H1 (cell line): Measurements from ENCODE around the gene HINT2. TPM values are rescaled to one million over a fixed set of nuclear protein-coding genes. Genes with fewer than 3 reads are reported as not detected.

Experiments
- CTCF ChIA-PET: fragments of 300-600 bp; sonication (Branson Sonifier 250); formaldehyde crosslinking; loops from one replicate; lab custom pipeline; 2021; ENCODE audit not compliant: partially characterized antibody; lab: Charles Lee
- POLR2A ChIA-PET: fragments of 300-600 bp; sonication (Branson Sonifier 250); formaldehyde crosslinking; loops from one replicate; lab custom pipeline; 2021; ENCODE audit warnings: inconsistent platforms; ENCODE audit not compliant: partially characterized antibody; lab: Charles Lee
- DNase-seq, 2 experiments: peaks; one replicate each; pipeline versions ENCODE4 v3.0.0 to v3.0.0-alpha.2; 2010 to 2022; ENCODE audit warnings: low spot score in 2 of 2, low read depth in 1 of 2, mixed read lengths in 1 of 2
- FAIRE-seq: peaks from 2 replicates; lab custom pipeline; 2011; peaks lifted over from hg19 to GRCh38; lab: Jason Lieb, UNC
- H2AFZ ChIP-seq: 2 replicates; pipeline ENCODE4 v1.8.1; 2012; ENCODE audit warnings: low read length, inconsistent platforms
- H2AK5ac ChIP-seq: 2 replicates; pipeline ENCODE4 v1.6.1; 2013; ENCODE audit warnings: low read depth, low read length
- H2BK120ac ChIP-seq: replicated peaks from 2 replicates; pipeline ENCODE3; 2013; ENCODE audit warnings: low read depth, low read length, inconsistent platforms
- H2BK12ac ChIP-seq: 2 replicates; pipeline ENCODE4 v1.6.1; 2013; ENCODE audit warnings: low read depth, low read length
- H2BK15ac ChIP-seq: 2 replicates; pipeline ENCODE4 v1.6.1; 2013; ENCODE audit warnings: low read length
- H2BK20ac ChIP-seq: 2 replicates; pipeline ENCODE4 v1.6.1; 2013; ENCODE audit warnings: low read length
- H2BK5ac ChIP-seq: 2 replicates; pipeline ENCODE4 v1.6.1; 2013; ENCODE audit warnings: low read depth, low read length
- H3K14ac ChIP-seq: 2 replicates; pipeline ENCODE4 v1.6.1; 2013; ENCODE audit warnings: inconsistent platforms; ENCODE audit not compliant: insufficient read length
- H3K18ac ChIP-seq: 2 replicates; pipeline ENCODE4 v1.6.1; 2013; ENCODE audit warnings: low read length; ENCODE audit errors: extremely low read depth
- H3K23ac ChIP-seq: 2 replicates; pipeline ENCODE4 v1.6.1; 2013; ENCODE audit warnings: inconsistent platforms; ENCODE audit not compliant: insufficient read length
- H3K23me2 ChIP-seq: 2 replicates; pipeline ENCODE4 v1.6.1; 2013; ENCODE audit warnings: low read depth, low read length
- H3K27ac ChIP-seq: 2 replicates; pipeline ENCODE4 v1.6.1; 2011; ENCODE audit warnings: low read depth, low read length, inconsistent platforms
- H3K27me3 ChIP-seq, 4 experiments: replicated peaks in 1 of 4; 1 replicate in 1 of 4; 2 replicates in 3 of 4; pipeline versions ENCODE4 v1.6.1 to v1.8.1; 2011 to 2013; ENCODE audit warnings: low read length in 3 of 4, mild to moderate bottlenecking in 3 of 4, inconsistent platforms in 2 of 4, mixed read lengths in 2 of 4, moderate library complexity in 1 of 4; ENCODE audit not compliant: control insufficient read depth in 3 of 4, insufficient read depth in 3 of 4; ENCODE audit errors: extremely low read depth in 1 of 4
- H3K36me3 ChIP-seq, 4 experiments: 2 replicates each; pipeline versions ENCODE4 v1.6.1 to v1.8.1; 2011 to 2013; ENCODE audit warnings: mild to moderate bottlenecking in 4 of 4, low read length in 3 of 4, moderate library complexity in 2 of 4, control low read depth in 1 of 4, inconsistent platforms in 1 of 4; ENCODE audit not compliant: insufficient read depth in 4 of 4, control insufficient read depth in 2 of 4
- H3K4ac ChIP-seq: replicated peaks from 2 replicates; pipeline ENCODE3; 2013; ENCODE audit warnings: low read length, low read depth, mixed read lengths, inconsistent platforms; ENCODE audit not compliant: insufficient read length
- H3K4me1 ChIP-seq, 4 experiments: replicated peaks in 1 of 4; 1 replicate in 1 of 4; 2 replicates in 3 of 4; pipeline versions ENCODE4 v1.6.1 to v1.8.1; 2011 to 2013; ENCODE audit warnings: low read length in 3 of 4, inconsistent platforms in 2 of 4, mixed read lengths in 1 of 4; ENCODE audit not compliant: insufficient read depth in 4 of 4, control insufficient read depth in 3 of 4
- H3K4me2 ChIP-seq, 2 experiments: 2 replicates each; pipeline versions ENCODE4 v1.6.1 to v1.8.1; 2011 to 2013; ENCODE audit warnings: low read depth in 2 of 2, low read length in 2 of 2, control low read depth in 1 of 2, inconsistent platforms in 1 of 2, mild to moderate bottlenecking in 1 of 2; ENCODE audit not compliant: insufficient read depth in 1 of 2
- H3K4me3 ChIP-seq, 4 experiments: fragments of 200-600, 300-600 bp in 1 of 4; sonication (generic), shearing (Covaris generic), sonication (Bioruptor Twin) in 1 of 4; 2 replicates each; pipeline versions ENCODE4 v1.5.1 to v1.8.1; 2011 to 2016; ENCODE audit warnings: low read length in 4 of 4, low read depth in 3 of 4, control low read depth in 2 of 4, inconsistent platforms in 2 of 4, mild to moderate bottlenecking in 2 of 4, mixed read lengths in 1 of 4, moderate library complexity in 1 of 4; ENCODE audit not compliant: insufficient read depth in 2 of 4; ENCODE audit errors: extremely low read depth in 1 of 4
- H3K56ac ChIP-seq: replicated peaks from 2 replicates; pipeline ENCODE3; 2013; ENCODE audit warnings: low read depth, mild to moderate bottlenecking, mixed read lengths, low read length, inconsistent platforms; ENCODE audit not compliant: insufficient read length
- H3K79me1 ChIP-seq: 2 replicates; pipeline ENCODE4 v1.6.1; 2013; ENCODE audit warnings: low read depth, low read length, control low read depth
- H3K79me2 ChIP-seq, 2 experiments: 2 replicates each; pipeline versions ENCODE4 v1.6.1 to v1.8.1; 2012 to 2013; ENCODE audit warnings: low read length in 2 of 2, mild to moderate bottlenecking in 2 of 2, inconsistent platforms in 1 of 2; ENCODE audit not compliant: insufficient read depth in 2 of 2, control insufficient read depth in 1 of 2
- H3K9ac ChIP-seq, 4 experiments: replicated peaks in 1 of 4; 1 replicate in 1 of 4; 2 replicates in 3 of 4; pipeline versions ENCODE4 v1.6.1 to v1.8.1; 2011 to 2013; ENCODE audit warnings: low read depth in 3 of 4, low read length in 3 of 4, control low read depth in 2 of 4, mild to moderate bottlenecking in 2 of 4, moderate library complexity in 2 of 4, inconsistent platforms in 1 of 4; ENCODE audit errors: extremely low read depth in 1 of 4
- H3K9me3 ChIP-seq, 2 experiments: 2 replicates each; pipeline versions ENCODE4 v1.6.1 to v1.8.1; 2012 to 2013; ENCODE audit warnings: mild to moderate bottlenecking in 2 of 2, moderate library complexity in 2 of 2, control low read depth in 1 of 2, inconsistent platforms in 1 of 2, low read depth in 1 of 2, low read length in 1 of 2, mixed read lengths in 1 of 2; ENCODE audit not compliant: insufficient read depth in 2 of 2
- H4K20me1 ChIP-seq, 2 experiments: replicated peaks in 1 of 2; 2 replicates each; pipeline versions ENCODE3 to v1.8.1; 2011 to 2013; ENCODE audit warnings: inconsistent platforms in 2 of 2, low read length in 2 of 2, mild to moderate bottlenecking in 1 of 2; ENCODE audit not compliant: insufficient read depth in 2 of 2, control insufficient read depth in 1 of 2
- H4K5ac ChIP-seq: 2 replicates; pipeline ENCODE4 v1.6.1; 2013; ENCODE audit warnings: low read length, low read depth, mixed read lengths, inconsistent platforms; ENCODE audit not compliant: insufficient read length
- H4K8ac ChIP-seq: 2 replicates; pipeline ENCODE4 v1.8.0; 2013; ENCODE audit warnings: mild to moderate bottlenecking, moderate library complexity, low read length, inconsistent platforms; ENCODE audit not compliant: insufficient read depth; ENCODE audit errors: extremely low read depth
- H4K91ac ChIP-seq: replicated peaks from 2 replicates; pipeline ENCODE3; 2013; ENCODE audit warnings: low read length, mixed read lengths, inconsistent platforms; ENCODE audit not compliant: insufficient read length
- ATF3 ChIP-seq: IDR thresholded peaks from 2 replicates; pipeline ENCODE4 v1.6.1; 2011; ENCODE audit warnings: low read depth, mild to moderate bottlenecking, low read length; ENCODE audit not compliant: insufficient read depth
- CHD1 ChIP-seq: IDR thresholded peaks from 2 replicates; pipeline ENCODE4 v1.6.1; 2012; ENCODE audit warnings: low read depth, low read length, improper control_type of control experiment
- EGR1 ChIP-seq: IDR thresholded peaks from 2 replicates; pipeline ENCODE4 v1.6.1; 2011; ENCODE audit warnings: low read depth, low read length, borderline replicate concordance
- HDAC2 ChIP-seq, 2 experiments: fragments of 300-600 bp in 1 of 2; sonication (generic) in 1 of 2; IDR thresholded peaks; 2 replicates each; pipeline ENCODE4 v1.6.1; 2011 to 2012; ENCODE audit warnings: low read depth in 2 of 2, low read length in 2 of 2, mild to moderate bottlenecking in 2 of 2, moderate library complexity in 2 of 2, borderline replicate concordance in 1 of 2, inconsistent platforms in 1 of 2
- KDM4A ChIP-seq: IDR thresholded peaks from one replicate; pipeline ENCODE4 v1.7.1; 2012; ENCODE audit warnings: low read depth, mild to moderate bottlenecking, moderate library complexity, low read length, inconsistent platforms; ENCODE audit not compliant: severe bottlenecking
- KDM5A ChIP-seq: fragments of 200-600 bp; IDR thresholded peaks from 2 replicates; pipeline ENCODE4 v1.7.1; 2012; ENCODE audit warnings: mild to moderate bottlenecking, low read length, inconsistent platforms, mixed read lengths
- POU5F1 ChIP-seq: IDR thresholded peaks from 2 replicates; pipeline ENCODE4 v1.6.1; 2011; ENCODE audit warnings: low read depth, mild to moderate bottlenecking, low read length, moderate library complexity
- RBBP5 ChIP-seq: IDR thresholded peaks from 2 replicates; pipeline ENCODE4 v1.7.1; 2012; ENCODE audit warnings: low read depth, mild to moderate bottlenecking, inconsistent platforms, low read length, moderate library complexity, borderline replicate concordance
- RFX5 ChIP-seq: IDR thresholded peaks from 2 replicates; pipeline ENCODE4 v1.6.1; 2011; ENCODE audit warnings: low read depth, low read length, improper control_type of control experiment, borderline replicate concordance
- SAP30 ChIP-seq: fragments of 300-600 bp; sonication (generic); IDR thresholded peaks from 2 replicates; pipeline ENCODE4 v1.7.1; 2012; ENCODE audit warnings: low read length, moderate library complexity, mild to moderate bottlenecking, inconsistent platforms; ENCODE audit not compliant: insufficient read depth, insufficient replicate concordance
- SIRT6 ChIP-seq: IDR thresholded peaks from one replicate; pipeline ENCODE4 v1.7.1; 2012; ENCODE audit warnings: low read length, inconsistent platforms
- TEAD4 ChIP-seq: IDR thresholded peaks from 2 replicates; pipeline ENCODE4 v1.6.1; 2012; ENCODE audit warnings: low read depth, low read length, inconsistent platforms, mixed read lengths
- WGBS, 2 experiments: shearing (Covaris generic) in 1 of 2; methylation state at CpG; one replicate each; pipeline versions ENCODE4 v1.1.6 to v1.1.7; 2013 to 2015; ENCODE audit warnings: low lambda C conversion rate in 2 of 2, mixed read lengths in 2 of 2, inconsistent platforms in 1 of 2, low coverage in 1 of 2, missing lambda C conversion rate in 1 of 2; ENCODE audit not compliant: insufficient replicate concordance in 2 of 2, insufficient coverage in 1 of 2, insufficient read length in 1 of 2; ENCODE audit errors: extremely low coverage in 1 of 2, missing lambda C conversion rate in 1 of 2; 5-methylcytosine and 5-hydroxymethylcytosine counted together
- polyA plus RNA-seq, 7 experiments: library from polyadenylated mRNA; depleted of rRNA in 3 of 7; stranded (reverse) in 5 of 7; unstranded in 2 of 7; fragments of >200 nt in 5 of 7; fragments of 200-250 nt in 2 of 7; gene quantifications; 1 replicate in 5 of 7; 2 replicates in 1 of 7; 4 replicates in 1 of 7; pipeline versions ENCODE4 v1.2.1 to v1.2.3, GENCODE V29; 2011 to 2013; ENCODE audit warnings: missing spikeins in 2 of 7, mixed read lengths in 2 of 7
- total RNA-seq: library from RNA; stranded (reverse); fragmentation: NEBNext Ultra II Directional; extraction: Animal tissue kit (Norgen Biotek cat#: 25700); gene quantifications from 2 replicates; pipeline ENCODE4 v1.2.1, GENCODE V29; 2021

The HINT2 gene
- total and polyA plus RNA-seq, 2 of the 8 experiments (the other 6 are each of a cell fraction or from before 2014, with no cell fraction given) = 32.1 to 51.2 TPM

GRCh38 chr9:35828716-35829083 lies 13.9 kb upstream of the HINT2 start, which contains the start of gene FAM221B:
TSS of gene FAM221B (minus strand) at chr9:35828732. CDS start at chr9:35826161, 2,571 bp downstream.
- Histone ChIP-seq H4K8ac (no peak within 1 kb of the TSS), H3K36me3 (no peaks in the 10 kb centered on the region), H3K4ac (no peak within 1 kb of the TSS), H3K23me2 (peaks cover 10% of the 10 kb centered on the region), H2BK5ac (peak within 1 kb of the TSS; percentile 76; the same call in 1 of the 2 replicates), H3K79me2 (no peaks in the 10 kb centered on the region), H4K91ac (peak within 1 kb of the TSS; percentile 75), H3K4me1 (peaks cover 2 to 16% (median 6%) of the 10 kb centered on the region in 4 experiments), H2BK120ac (no peak within 1 kb of the TSS), H3K9me3 (no peaks in the 10 kb centered on the region), H3K4me2 (peak within 1 kb of the TSS; percentile 86 to 90), H4K5ac (peak within 1 kb of the TSS; percentile 23), H3K23ac (no peak within 1 kb of the TSS), H3K27me3 (no peaks in the 10 kb centered on the region), H3K14ac (no peak within 1 kb of the TSS), H4K20me1 (no peaks in the 10 kb centered on the region), H2BK20ac (0 out of 2 replicates have a peak within 1 kb of the TSS, but pooled peaks have one; percentile 72), H2BK12ac (0 out of 2 replicates have a peak within 1 kb of the TSS, but pooled peaks have one; percentile 35), H3K9ac (peak within 1 kb of the TSS in 3 of 4 experiments; percentile 40 to 52 (median 51); a peak in 5 of 7 replicates), H2BK15ac (no peak within 1 kb of the TSS), H3K4me3 (peak within 1 kb of the TSS; percentile 51 to 83 (median 68)), H3K79me1 (no peaks in the 10 kb centered on the region), H2AFZ (peak within 1 kb of the TSS; percentile 97), H3K18ac (peak within 1 kb of the TSS; percentile 81), H3K56ac (peak within 1 kb of the TSS; percentile 43), H2AK5ac (no peak within 1 kb of the TSS), H3K27ac (no peak within 1 kb of the TSS; the same call in 1 of the 2 replicates)
- no peak for FAIRE-seq
- WGBS, 2 experiments = 4% methylated on average over 21 of the region's 21 CpGs; no CpG with 5 or more reads in 1 of the 2 experiments
- CTCF ChIA-PET = interaction anchor here (0.7 to 10.6 kb wide), 7 partner anchors 12 to 77 kb away, joined by 3 to 172 read pairs (median 62); partner anchors contain the start of genes HINT2 and SPAG8
- POLR2A ChIA-PET = interaction anchor here (0.6 to 2.7 kb wide), 6 partner anchors 15 to 53 kb away, joined by 3 to 13 read pairs (median 4); partner anchors contain the start of genes HINT2, NPR2 and SPAG8
- peak in 1 of 2 experiments; percentile 87 for DNase-seq
- no peak for TF ChIP-seq EGR1
- 0 out of 4 replicates have a peak, but pooled peaks of 1 of the 2 experiments have one; percentile 42 for TF ChIP-seq HDAC2 (IDR thresholded peaks at IDR 0.05; ENCODE audit: borderline replicate concordance in 1 of 2, low read depth in 2 of 2, low read length in 2 of 2)
- TF ChIP-seq POU5F1 = no peak
- no peak for TF ChIP-seq KDM5A
- TF ChIP-seq KDM4A = peak; percentile 59
- 0 out of 2 replicates have a peak, but pooled peaks have one; percentile 13 for TF ChIP-seq RBBP5
- TF ChIP-seq SIRT6 = no peak
- TF ChIP-seq ATF3 = no peak
- peak; percentile 72 for TF ChIP-seq SAP30
- no peak for TF ChIP-seq TEAD4
- no peak for TF ChIP-seq CHD1
- no peak for TF ChIP-seq RFX5
